ENCODE data around the gene ITSN1. TPM values are rescaled to one million over a fixed set of nuclear protein-coding genes. Genes with fewer than 3 reads are reported as not detected.

ITSN1 gene
- total RNA-seq, 2 experiments from 2014 or later: 2.2 to 2.6 TPM

DNA sequence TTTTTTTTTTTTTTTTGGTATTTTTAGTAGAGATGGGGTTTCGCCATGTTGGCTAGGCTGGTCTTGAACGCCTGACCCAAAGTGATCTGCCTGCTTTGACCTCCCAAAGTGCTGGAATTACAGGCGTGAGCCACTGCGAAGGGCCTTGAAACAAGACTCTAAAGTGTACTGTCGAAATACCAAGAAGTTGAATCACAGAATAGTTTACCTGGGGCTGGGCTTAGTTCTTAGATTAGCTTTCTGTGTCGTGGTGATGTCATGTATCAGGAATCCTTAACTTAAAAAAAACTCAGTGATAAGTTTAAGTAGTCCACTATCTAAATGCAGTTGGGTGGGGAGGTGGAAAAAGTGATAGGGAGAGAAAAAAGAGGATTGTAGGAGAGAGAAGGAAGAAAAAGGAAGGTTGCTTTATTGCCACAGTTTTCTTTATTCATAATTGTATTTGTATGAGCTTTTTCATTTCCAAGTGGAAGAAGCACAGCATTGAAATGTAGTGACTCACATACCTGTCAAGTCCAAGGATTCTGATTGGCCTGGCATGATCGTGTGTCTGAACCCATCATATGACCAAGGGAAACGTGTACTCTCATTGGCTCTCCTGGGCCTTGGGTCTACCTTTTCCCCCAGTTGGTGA is 13.4 kb downstream of the ITSN1 start:
- CTCF ChIA-PET: interaction anchor here (0.9 kb wide), 1 partner anchor 10 kb away, joined by 3 read pairs; no protein-coding TSS in a partner anchor
- H3K9me3 Mint-ChIP-seq: no peaks in the 10 kb centered on the region
- no peak for DNase-seq
- H3K27me3 Mint-ChIP-seq (ENCODE audit: low read depth): no peaks in the 10 kb centered on the region
- no peak overlapping the region for H3K4me3 Mint-ChIP-seq
- H3K36me3 Mint-ChIP-seq (ENCODE audit: low read depth): no peaks in the 10 kb centered on the region
- intact Hi-C loops (cut with micrococcal nuclease): no loop called here
- no peaks in the 10 kb centered on the region for H3K4me1 Mint-ChIP-seq (ENCODE audit: low read depth)
- H3K27ac Mint-ChIP-seq: no peak overlapping the region

DNA sequence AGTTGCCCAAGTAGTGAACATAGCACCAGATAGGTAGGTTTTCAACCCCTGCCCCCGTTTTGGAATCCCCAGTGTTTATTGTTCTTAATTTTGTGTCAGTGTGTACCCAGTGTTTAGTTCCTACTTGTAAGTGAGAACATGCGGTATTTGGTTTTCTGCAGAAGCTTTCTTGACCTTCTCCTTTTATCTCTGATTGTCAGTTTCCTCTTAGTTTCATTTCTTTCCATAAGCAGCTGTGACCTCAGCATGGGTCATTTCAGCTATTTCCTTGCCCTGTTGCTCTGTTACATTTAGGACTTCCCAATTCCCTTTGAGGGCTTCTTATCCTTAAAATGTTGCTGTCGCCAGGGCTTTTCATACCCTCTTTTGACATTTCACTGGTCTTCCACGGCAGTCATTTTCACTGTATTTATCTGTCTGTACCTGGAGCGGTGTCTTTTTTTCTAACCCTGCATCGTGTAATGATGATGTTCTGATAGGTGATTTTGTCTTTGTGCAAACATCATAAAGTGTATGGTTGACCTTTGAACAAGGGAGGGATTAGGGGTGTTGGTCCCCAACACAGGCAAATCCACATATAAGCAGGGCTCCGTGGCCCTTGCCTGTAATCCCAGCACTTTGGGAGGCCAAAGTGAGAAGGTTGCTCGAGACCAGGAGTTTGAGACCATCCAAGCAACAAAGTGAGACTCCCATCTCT is 15.0 kb downstream of the ITSN1 start:
- CTCF ChIA-PET: interaction anchor here (1.0 kb wide), 1 partner anchor 26 kb away, joined by 3 read pairs; no protein-coding TSS in a partner anchor
- no peak overlapping the region for H3K27ac Mint-ChIP-seq
- peaks cover 2% of the 10 kb centered on the region for H3K9me3 Mint-ChIP-seq
- intact Hi-C loops (cut with micrococcal nuclease): no loop called here
- H3K4me3 Mint-ChIP-seq: no peak overlapping the region
- H3K27me3 Mint-ChIP-seq (ENCODE audit: low read depth): no peaks in the 10 kb centered on the region
- no peak for DNase-seq
- H3K36me3 Mint-ChIP-seq (ENCODE audit: low read depth): no peaks in the 10 kb centered on the region
- no peaks in the 10 kb centered on the region for H3K4me1 Mint-ChIP-seq (ENCODE audit: low read depth)

DNA sequence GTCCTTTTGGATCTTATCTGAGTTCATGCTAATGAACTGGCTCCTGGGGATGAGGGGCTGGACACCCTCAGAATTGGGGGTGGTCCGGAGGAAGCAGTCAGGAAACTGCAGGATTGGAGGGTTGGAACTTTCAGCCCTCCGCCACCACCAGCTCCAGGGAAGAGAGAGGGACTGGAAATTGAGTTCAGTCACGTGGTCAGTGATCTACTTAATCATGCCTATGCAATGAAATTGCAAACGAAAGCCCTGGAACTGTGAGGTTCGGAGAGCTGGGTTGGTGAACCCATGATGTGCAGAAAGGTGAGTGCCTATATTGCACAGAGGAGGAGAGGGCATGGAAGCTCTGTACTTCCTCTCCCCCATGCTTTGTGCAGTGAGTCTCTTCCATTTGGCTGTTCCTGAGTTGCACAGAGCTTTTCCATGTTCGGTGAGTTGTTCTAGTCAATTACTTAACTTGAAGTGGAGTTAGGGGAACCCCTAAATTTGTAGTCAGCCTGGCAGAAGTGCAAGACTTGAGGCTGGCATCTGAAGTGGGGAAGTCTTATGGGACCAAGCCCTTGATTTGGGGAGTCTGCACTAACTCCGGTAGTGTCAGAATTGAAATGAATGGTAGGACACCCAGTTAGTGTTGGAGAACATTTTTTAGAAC is 16.7 kb downstream of the ITSN1 start:
- CTCF ChIA-PET: interaction anchor here (0.8 kb wide), 1 partner anchor 196 kb away, joined by 3 read pairs; no protein-coding TSS in a partner anchor
- Mint-ChIP-seq H3K27ac (no peak overlapping the region), H3K27me3 (ENCODE audit: low read depth) (no peaks in the 10 kb centered on the region), H3K36me3 (ENCODE audit: low read depth) (no peaks in the 10 kb centered on the region), H3K4me3 (no peak overlapping the region), H3K9me3 (peaks cover 2% of the 10 kb centered on the region), H3K4me1 (ENCODE audit: low read depth) (no peaks in the 10 kb centered on the region)
- no peak for DNase-seq
- intact Hi-C loops (cut with micrococcal nuclease): no loop called here

DNA sequence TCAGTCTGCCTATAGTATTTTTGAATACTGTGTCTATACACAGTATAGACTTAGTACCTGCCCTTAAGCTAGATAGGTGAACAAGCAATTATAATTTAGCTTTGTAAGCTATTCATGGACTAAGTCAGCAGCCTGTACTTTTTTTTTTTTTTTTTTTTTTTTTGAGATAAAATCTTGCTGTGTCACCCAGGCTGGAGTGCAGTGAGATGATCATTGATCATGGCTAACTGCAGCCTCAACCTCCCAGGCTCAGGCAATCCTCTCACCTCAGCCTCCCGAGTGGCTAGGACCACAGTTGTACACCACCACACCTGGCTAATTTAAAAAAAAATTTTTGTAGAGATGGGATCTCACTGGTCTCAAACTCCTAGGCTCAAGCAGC is 17.3 kb downstream of the ITSN1 start:
- Mint-ChIP-seq H3K9me3 (peaks cover 2% of the 10 kb centered on the region), H3K4me1 (ENCODE audit: low read depth) (no peaks in the 10 kb centered on the region), H3K27ac (no peak overlapping the region), H3K27me3 (ENCODE audit: low read depth) (no peaks in the 10 kb centered on the region), H3K4me3 (no peak overlapping the region), H3K36me3 (ENCODE audit: low read depth) (no peaks in the 10 kb centered on the region)
- CTCF ChIA-PET: interaction anchor here (0.8 kb wide), 1 partner anchor 195 kb away, joined by 3 read pairs; no protein-coding TSS in a partner anchor
- intact Hi-C loops (cut with micrococcal nuclease): no loop called here
- DNase-seq: no peak

DNA sequence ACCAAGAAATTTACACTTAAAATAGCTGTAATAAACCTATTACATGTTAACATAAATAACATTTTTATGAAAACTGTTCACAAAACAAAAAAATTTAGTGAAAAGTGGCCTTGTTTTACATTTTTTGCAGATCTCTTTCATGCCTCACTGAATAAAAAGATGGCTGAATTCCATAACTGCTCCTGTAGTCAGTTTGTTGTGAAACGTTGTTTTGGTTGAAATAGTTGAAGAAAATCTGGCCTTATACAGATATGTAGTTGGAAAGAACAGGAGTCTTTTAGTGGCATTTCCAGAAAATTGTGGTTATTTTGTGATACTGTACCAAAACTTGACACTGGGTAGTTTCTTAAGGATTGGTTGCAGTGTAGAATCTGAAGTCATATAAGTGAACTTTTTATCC is 18.1 kb downstream of the ITSN1 start:
- intact Hi-C loops (cut with micrococcal nuclease): no loop called here
- H3K27ac Mint-ChIP-seq: no peak overlapping the region
- no peaks in the 10 kb centered on the region for H3K27me3 Mint-ChIP-seq (ENCODE audit: low read depth)
- CTCF ChIA-PET: no interaction called here
- no peaks in the 10 kb centered on the region for H3K36me3 Mint-ChIP-seq (ENCODE audit: low read depth)
- DNase-seq: no peak
- no peaks in the 10 kb centered on the region for H3K4me1 Mint-ChIP-seq (ENCODE audit: low read depth)
- H3K9me3 Mint-ChIP-seq: peaks cover 2% of the 10 kb centered on the region
- no peak overlapping the region for H3K4me3 Mint-ChIP-seq

DNA sequence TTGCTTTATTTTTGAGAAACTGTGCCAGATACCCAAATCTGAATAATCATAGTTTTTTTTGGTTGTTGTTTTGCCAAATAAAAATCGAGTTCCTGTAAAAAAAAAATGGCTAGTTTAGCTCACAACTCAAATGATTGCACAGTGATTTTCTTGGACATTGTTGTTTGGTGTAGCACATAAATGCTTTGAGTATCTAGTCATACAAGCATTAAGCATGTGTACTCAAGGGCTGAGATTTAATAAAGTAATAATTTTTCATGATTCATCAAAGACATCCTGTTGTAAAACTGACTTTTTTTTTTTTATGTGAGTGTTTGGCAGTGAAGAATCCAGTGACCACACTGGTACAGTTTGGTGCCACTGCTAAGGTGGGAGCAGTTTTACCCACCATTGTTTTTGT is 18.8 kb downstream of the ITSN1 start:
- Mint-ChIP-seq H3K27ac (no peak overlapping the region), H3K9me3 (peaks cover 2% of the 10 kb centered on the region), H3K27me3 (ENCODE audit: low read depth) (no peaks in the 10 kb centered on the region), H3K4me1 (ENCODE audit: low read depth) (no peaks in the 10 kb centered on the region), H3K4me3 (no peak overlapping the region), H3K36me3 (ENCODE audit: low read depth) (no peaks in the 10 kb centered on the region)
- intact Hi-C loops (cut with micrococcal nuclease): no loop called here
- CTCF ChIA-PET: no interaction called here
- DNase-seq: no peak

DNA sequence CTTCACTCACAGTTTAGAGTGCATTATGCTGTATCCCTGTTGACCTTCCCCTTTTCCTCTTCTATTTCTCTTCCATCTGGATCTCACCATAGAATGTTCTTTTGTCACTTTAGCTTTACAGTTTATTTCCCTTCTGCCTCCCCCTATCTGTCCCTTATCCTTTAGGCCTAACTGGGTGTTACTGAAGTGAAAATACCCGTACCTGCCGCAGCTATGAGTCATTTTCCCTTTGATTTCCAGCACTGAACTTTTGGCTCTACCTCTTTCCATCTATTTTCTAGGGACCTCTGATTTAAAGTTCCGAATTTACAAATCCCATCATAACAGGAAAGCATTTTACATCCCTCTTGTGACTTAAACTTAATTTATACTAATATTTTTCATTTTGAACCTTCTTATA is 19.7 kb downstream of the ITSN1 start:
- DNase-seq: no peak
- CTCF ChIA-PET: no interaction called here
- no peaks in the 10 kb centered on the region for H3K4me1 Mint-ChIP-seq (ENCODE audit: low read depth)
- H3K9me3 Mint-ChIP-seq: peaks cover 2% of the 10 kb centered on the region
- H3K4me3 Mint-ChIP-seq: no peak overlapping the region
- H3K36me3 Mint-ChIP-seq (ENCODE audit: low read depth): no peaks in the 10 kb centered on the region
- no peak overlapping the region for H3K27ac Mint-ChIP-seq
- H3K27me3 Mint-ChIP-seq (ENCODE audit: low read depth): no peaks in the 10 kb centered on the region
- intact Hi-C loops (cut with micrococcal nuclease): no loop called here

DNA sequence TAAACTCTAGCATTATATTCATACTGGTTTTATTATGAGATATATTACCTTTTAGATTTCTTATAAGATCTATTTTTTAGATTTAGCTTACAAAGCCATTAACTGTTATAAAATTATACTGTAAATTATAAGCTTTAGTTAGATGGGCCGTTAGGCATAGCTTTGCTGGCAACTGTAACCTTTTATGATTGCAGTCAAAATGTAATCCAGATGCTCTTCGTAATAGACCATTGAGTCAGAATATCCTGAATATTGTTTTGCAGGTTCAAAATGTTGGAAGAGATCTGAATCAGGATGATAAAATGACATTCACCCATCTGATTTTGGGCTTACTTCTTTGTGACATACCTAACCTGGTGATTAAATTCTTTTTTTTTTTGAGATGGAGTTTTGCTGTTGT is 20.9 kb downstream of the ITSN1 start:
- CTCF ChIA-PET: interaction anchor here (0.6 kb wide), 1 partner anchor 19 kb away, joined by 4 read pairs; no protein-coding TSS in a partner anchor
- no peaks in the 10 kb centered on the region for H3K4me1 Mint-ChIP-seq (ENCODE audit: low read depth)
- peaks cover 2% of the 10 kb centered on the region for H3K9me3 Mint-ChIP-seq
- H3K27ac Mint-ChIP-seq: no peak overlapping the region
- intact Hi-C loops (cut with micrococcal nuclease): no loop called here
- H3K36me3 Mint-ChIP-seq (ENCODE audit: low read depth): no peaks in the 10 kb centered on the region
- no peak for DNase-seq
- no peaks in the 10 kb centered on the region for H3K27me3 Mint-ChIP-seq (ENCODE audit: low read depth)
- no peak overlapping the region for H3K4me3 Mint-ChIP-seq

DNA sequence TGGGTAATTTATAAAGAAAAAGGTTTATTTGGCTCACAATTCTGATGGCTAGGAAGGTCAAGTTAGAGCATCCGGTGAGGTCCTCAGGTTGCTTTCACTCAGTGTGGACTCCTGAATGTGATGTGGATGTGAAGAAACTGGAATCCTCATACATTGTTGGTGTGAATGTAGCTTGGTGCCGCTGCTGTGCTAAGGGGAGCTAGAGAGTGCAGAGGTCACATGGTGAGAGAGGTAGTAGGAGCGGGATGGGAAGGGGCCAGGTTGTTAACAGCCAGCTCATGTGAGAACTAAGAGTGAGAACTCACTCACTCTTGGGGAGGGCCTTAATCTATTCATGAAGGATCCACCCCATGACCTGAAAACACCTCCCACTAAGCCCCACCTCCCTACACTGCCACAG is 21.8 kb downstream of the ITSN1 start:
- CTCF ChIA-PET: no interaction called here
- intact Hi-C loops (cut with micrococcal nuclease): no loop called here
- Mint-ChIP-seq H3K27ac (no peak overlapping the region), H3K4me3 (no peak overlapping the region), H3K27me3 (ENCODE audit: low read depth) (no peaks in the 10 kb centered on the region), H3K9me3 (peaks cover 2% of the 10 kb centered on the region), H3K36me3 (ENCODE audit: low read depth) (no peaks in the 10 kb centered on the region), H3K4me1 (ENCODE audit: low read depth) (no peaks in the 10 kb centered on the region)
- DNase-seq: no peak

DNA sequence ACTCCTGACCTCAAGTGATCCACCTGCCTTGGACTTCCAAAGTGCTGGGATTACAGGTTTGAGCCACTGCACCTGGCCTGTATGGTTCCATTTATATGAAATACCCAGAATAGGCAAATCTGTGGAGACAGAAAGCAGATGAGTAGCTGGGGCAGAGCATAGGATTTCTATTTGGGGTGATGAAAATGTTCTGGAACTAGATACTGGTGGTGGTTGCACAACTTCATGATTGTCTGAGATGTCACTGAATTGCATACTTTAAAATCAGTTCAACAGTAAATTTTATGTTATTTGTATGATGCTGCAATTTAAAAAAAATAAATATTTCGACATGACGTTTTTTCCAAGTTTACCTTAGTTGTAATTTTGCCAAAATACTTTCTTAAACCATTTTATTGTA is 23.9 kb downstream of the ITSN1 start:
- peaks cover under 1% of the 10 kb centered on the region for H3K9me3 Mint-ChIP-seq
- no peaks in the 10 kb centered on the region for H3K4me1 Mint-ChIP-seq (ENCODE audit: low read depth)
- H3K36me3 Mint-ChIP-seq (ENCODE audit: low read depth): no peaks in the 10 kb centered on the region
- CTCF ChIA-PET: no interaction called here
- intact Hi-C loops (cut with micrococcal nuclease): no loop called here
- H3K4me3 Mint-ChIP-seq: no peak overlapping the region
- no peak for DNase-seq
- no peak overlapping the region for H3K27ac Mint-ChIP-seq
- H3K27me3 Mint-ChIP-seq (ENCODE audit: low read depth): no peaks in the 10 kb centered on the region

DNA sequence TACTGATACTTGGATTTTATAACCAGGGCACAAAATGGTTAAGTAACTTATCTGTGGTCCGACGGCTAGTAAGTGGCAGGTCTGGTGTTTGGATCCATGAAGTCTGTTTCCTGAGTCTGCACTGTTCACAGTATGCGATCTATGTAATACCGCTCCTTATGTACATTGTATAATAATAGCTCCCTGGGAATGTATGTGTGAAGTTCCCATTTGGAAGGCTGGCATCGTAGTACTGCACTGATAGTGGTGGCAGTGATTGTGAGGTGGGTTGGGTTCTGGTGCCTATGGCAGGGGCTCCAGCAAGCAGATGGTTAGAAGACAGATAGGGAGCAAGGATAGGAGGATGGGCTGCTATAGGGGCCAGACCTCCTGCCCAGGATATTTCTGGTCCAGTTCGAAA is 25.3 kb downstream of the ITSN1 start:
- Mint-ChIP-seq H3K27me3 (ENCODE audit: low read depth) (no peaks in the 10 kb centered on the region), H3K4me3 (no peak overlapping the region), H3K36me3 (ENCODE audit: low read depth) (no peaks in the 10 kb centered on the region), H3K4me1 (ENCODE audit: low read depth) (no peaks in the 10 kb centered on the region), H3K9me3 (no peaks in the 10 kb centered on the region), H3K27ac (no peak overlapping the region)
- CTCF ChIA-PET: no interaction called here
- DNase-seq: no peak
- intact Hi-C loops (cut with micrococcal nuclease): no loop called here

DNA sequence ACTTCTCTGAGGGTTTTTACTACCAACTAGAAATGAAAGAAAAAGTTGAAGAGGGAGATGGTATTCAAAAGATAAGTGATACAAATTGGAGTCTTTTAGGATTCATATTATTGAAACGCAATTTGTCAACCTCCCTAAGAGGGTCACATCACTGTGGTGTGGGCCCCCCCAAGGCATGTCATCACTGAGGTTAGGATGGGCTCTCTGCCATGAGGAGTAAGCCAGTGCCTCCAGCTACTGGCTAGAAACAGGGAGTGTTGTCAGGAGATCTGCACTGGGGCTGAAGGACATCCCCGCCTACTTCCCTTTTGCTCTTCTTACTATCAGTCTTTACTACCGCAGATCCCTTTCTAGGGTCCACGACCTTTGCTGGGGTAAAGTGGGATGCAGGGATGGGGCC is 25.9 kb downstream of the ITSN1 start:
- no peak for DNase-seq
- Mint-ChIP-seq H3K36me3 (ENCODE audit: low read depth) (no peaks in the 10 kb centered on the region), H3K27me3 (ENCODE audit: low read depth) (no peaks in the 10 kb centered on the region), H3K27ac (no peak overlapping the region), H3K4me3 (no peak overlapping the region), H3K9me3 (no peaks in the 10 kb centered on the region), H3K4me1 (ENCODE audit: low read depth) (no peaks in the 10 kb centered on the region)
- intact Hi-C loops (cut with micrococcal nuclease): no loop called here
- CTCF ChIA-PET: no interaction called here

DNA sequence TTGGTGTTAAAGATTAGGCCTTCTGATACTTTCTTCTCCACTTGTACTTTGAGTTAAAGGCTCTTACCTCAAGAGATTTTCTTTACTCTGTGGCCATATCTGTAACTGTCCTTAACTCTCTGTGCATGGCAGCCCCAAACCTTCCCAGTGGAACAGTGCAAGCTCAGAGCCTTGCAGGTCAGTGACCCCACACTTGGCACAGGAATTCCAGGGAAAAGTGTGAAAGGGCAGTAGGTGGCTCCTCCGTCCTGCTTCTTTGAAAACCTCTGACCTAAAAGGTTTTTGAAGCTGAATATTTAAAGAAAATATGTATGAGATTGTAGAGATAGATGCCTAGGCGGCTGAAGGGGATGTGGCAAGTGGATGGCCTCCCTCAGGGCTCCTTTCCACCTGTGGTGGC is 26.3 kb downstream of the ITSN1 start:
- no peaks in the 10 kb centered on the region for H3K27me3 Mint-ChIP-seq (ENCODE audit: low read depth)
- CTCF ChIA-PET: no interaction called here
- H3K27ac Mint-ChIP-seq: no peak overlapping the region
- H3K4me3 Mint-ChIP-seq: no peak overlapping the region
- no peak for DNase-seq
- intact Hi-C loops (cut with micrococcal nuclease): no loop called here
- H3K36me3 Mint-ChIP-seq (ENCODE audit: low read depth): no peaks in the 10 kb centered on the region
- no peaks in the 10 kb centered on the region for H3K9me3 Mint-ChIP-seq
- H3K4me1 Mint-ChIP-seq (ENCODE audit: low read depth): no peaks in the 10 kb centered on the region

Measured in activated naive CD4-positive, alpha-beta T cell treated with anti-CD3 and anti-CD28 coated beads for 36 hours (primary cell).